MCF 10A (cell line): Measurements from ENCODE around the gene TMEM145. TPM values are rescaled to one million over a fixed set of nuclear protein-coding genes. Genes with fewer than 3 reads are reported as not detected.

Source experiments
- BruUV-seq: library from RNA; stranded (reverse); fragments of 400-500 nt; replicated peaks from 2 replicates; lab custom pipeline; 2021; lab: Mats Ljungman, UMichigan
- CTCF ChIA-PET: fragments of 300-600 bp; sonication (Branson Sonifier 250); formaldehyde crosslinking; extraction: SDS; loops from one replicate; lab custom pipeline; 2021; ENCODE audit warnings: antibody characterized with exemption, inconsistent platforms; lab: Yijun Ruan, JAX
- POLR2A ChIA-PET: fragments of 300-600, 350-650 bp; sonication (Branson Sonifier 250); formaldehyde crosslinking; extraction: SDS; loops from one replicate; lab custom pipeline; 2020; ENCODE audit warnings: antibody characterized with exemption, inconsistent platforms; lab: Yijun Ruan, JAX
- DNase-seq: peaks from one replicate; pipeline ENCODE4 v3.0.0-alpha.2; 2018; ENCODE audit not compliant: unreplicated experiment
- H3K27ac Mint-ChIP-seq: one replicate; pipeline ENCODE4 v1.8.0; 2022; ENCODE audit warnings: mild to moderate bottlenecking, low read depth, mixed read lengths; ENCODE audit not compliant: unreplicated experiment
- H3K27me3 Mint-ChIP-seq: one replicate; pipeline ENCODE4 v1.8.0; 2022; ENCODE audit warnings: mixed read lengths; ENCODE audit not compliant: insufficient read depth, unreplicated experiment
- H3K36me3 Mint-ChIP-seq: one replicate; pipeline ENCODE4 v1.8.0; 2022; ENCODE audit warnings: mild to moderate bottlenecking, moderate library complexity, mixed read lengths; ENCODE audit not compliant: insufficient read depth, unreplicated experiment
- H3K4me1 Mint-ChIP-seq: one replicate; pipeline ENCODE4 v1.8.0; 2022; ENCODE audit warnings: mixed read lengths; ENCODE audit not compliant: insufficient read depth, unreplicated experiment
- H3K4me3 Mint-ChIP-seq: one replicate; pipeline ENCODE4 v1.8.0; 2022; ENCODE audit warnings: mild to moderate bottlenecking, moderate library complexity, mixed read lengths; ENCODE audit not compliant: unreplicated experiment
- H3K9me3 Mint-ChIP-seq: one replicate; pipeline ENCODE4 v1.8.0; 2022; ENCODE audit warnings: mixed read lengths; ENCODE audit not compliant: unreplicated experiment
- intact Hi-C: fragments of 100-400 bp; cut with micrococcal nuclease; formaldehyde crosslinking; loops from 2 replicates; pipeline ENCODE4 v1.14.1; 2022
- total RNA-seq: library from RNA; stranded (reverse); gene quantifications from 2 replicates; pipeline ENCODE4 v1.2.3, GENCODE V29; 2022
- TF ChIP-seq, protein P1 (sequence below): fragments of 200-600 bp; IDR thresholded peaks from one replicate; pipeline ENCODE4 v1.8.0; 2022; ENCODE audit warnings: antibody characterized with exemption, mild to moderate bottlenecking; ENCODE audit not compliant: unreplicated experiment

TMEM145 gene
- total RNA-seq, 1 experiment from 2014 or later = not detected

DNA sequence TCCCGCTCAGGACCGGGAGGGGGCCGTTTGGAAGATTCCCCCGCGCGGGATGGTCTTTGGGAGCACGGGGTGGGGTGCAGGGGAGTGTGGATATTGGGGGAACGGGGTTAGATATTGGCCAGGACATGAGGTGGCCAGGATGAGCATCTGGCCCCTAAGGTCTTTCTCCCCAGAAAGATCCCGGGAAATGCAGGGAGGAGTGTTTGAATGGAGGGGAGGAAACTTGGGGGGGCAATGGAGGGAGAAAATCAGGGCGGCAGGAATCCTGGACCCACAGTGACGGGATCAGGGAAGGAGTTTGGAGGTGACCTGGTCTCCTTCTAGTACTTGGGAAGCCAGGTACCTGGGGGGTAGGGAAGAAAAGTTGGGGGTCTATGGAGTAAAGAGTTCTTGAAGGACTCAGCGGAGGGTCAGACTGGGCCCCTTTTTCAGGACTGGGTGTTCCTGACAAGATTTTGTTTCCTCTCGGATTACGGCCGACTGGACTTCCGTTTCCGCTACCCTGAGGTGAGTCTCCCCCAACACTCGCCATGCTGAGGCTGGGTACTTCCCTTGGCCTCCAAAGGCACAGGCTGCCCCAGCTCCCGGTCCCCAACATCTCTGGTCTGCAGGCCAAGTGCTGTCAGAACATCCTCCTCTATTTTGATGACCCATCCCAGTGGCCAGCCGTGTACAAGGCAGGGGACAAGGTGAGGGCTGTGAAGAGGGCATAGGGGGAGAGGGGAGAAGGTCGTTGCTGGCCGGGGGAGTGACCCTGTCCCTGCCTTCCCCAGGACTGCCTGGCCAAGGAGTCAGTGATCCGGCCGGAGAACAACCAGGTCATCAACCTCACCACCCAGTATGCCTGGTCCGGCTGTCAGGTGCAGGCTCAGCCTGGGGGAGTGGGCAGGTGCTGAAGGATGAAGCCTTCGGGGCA is 989 bp downstream of the TMEM145 start:
- H3K27me3 Mint-ChIP-seq = peaks cover 13% of the 10 kb centered on the region
- peak overlapping the region; percentile 66 for H3K4me3 Mint-ChIP-seq
- no peak for DNase-seq
- peaks cover 12% of the 10 kb centered on the region for H3K4me1 Mint-ChIP-seq
- no TSS peak for BruUV-seq
- TF ChIP-seq, protein P1, sequence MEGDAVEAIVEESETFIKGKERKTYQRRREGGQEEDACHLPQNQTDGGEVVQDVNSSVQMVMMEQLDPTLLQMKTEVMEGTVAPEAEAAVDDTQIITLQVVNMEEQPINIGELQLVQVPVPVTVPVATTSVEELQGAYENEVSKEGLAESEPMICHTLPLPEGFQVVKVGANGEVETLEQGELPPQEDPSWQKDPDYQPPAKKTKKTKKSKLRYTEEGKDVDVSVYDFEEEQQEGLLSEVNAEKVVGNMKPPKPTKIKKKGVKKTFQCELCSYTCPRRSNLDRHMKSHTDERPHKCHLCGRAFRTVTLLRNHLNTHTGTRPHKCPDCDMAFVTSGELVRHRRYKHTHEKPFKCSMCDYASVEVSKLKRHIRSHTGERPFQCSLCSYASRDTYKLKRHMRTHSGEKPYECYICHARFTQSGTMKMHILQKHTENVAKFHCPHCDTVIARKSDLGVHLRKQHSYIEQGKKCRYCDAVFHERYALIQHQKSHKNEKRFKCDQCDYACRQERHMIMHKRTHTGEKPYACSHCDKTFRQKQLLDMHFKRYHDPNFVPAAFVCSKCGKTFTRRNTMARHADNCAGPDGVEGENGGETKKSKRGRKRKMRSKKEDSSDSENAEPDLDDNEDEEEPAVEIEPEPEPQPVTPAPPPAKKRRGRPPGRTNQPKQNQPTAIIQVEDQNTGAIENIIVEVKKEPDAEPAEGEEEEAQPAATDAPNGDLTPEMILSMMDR = no peak
- no peak overlapping the region for H3K27ac Mint-ChIP-seq
- H3K9me3 Mint-ChIP-seq = no peaks in the 10 kb centered on the region
- ChIA-PET CTCF (interaction anchor here (0.6 to 1.1 kb wide), 2 partner anchors 8 to 68 kb away, joined by 3 to 4 read pairs; no protein-coding TSS in a partner anchor), POLR2A (interaction anchor here (0.8 kb wide), 2 partner anchors 10 to 12 kb away, joined by 3 to 6 read pairs; partner anchors contain the start of genes PAFAH1B3 and PRR19)
- peaks cover 6% of the 10 kb centered on the region for H3K36me3 Mint-ChIP-seq
- intact Hi-C loops = no loop called here

DNA sequence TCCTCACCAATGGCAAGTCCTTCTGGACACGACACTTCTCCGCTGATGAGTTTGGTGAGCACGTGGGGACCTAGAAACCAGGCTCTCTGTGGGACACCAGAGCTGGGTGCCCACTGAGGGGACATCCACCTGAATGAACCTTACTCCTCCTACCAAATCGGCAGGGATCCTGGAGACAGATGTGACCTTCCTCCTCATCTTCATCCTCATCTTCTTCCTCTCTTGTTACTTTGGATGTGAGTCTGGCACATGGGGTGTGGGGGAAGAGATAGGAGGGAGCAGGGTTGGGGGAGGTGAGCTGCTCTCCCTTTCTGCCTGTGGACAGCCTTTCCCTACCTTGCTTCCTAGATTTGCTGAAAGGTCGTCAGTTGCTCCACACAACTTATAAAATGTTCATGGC is 1.9 kb downstream of the TMEM145 start:
- Mint-ChIP-seq H3K27me3 (peaks cover 13% of the 10 kb centered on the region), H3K4me3 (no peak overlapping the region), H3K9me3 (no peaks in the 10 kb centered on the region), H3K4me1 (peaks cover 12% of the 10 kb centered on the region), H3K36me3 (peaks cover 6% of the 10 kb centered on the region), H3K27ac (no peak overlapping the region)
- no TSS peak for BruUV-seq
- ChIA-PET CTCF (interaction anchor here (0.6 to 1.9 kb wide), 3 partner anchors 19 to 283 kb away, joined by 3 to 5 read pairs (median 5); no protein-coding TSS in a partner anchor), POLR2A (no interaction called here)
- DNase-seq = no peak
- intact Hi-C loops = no loop called here
- TF ChIP-seq, protein P1 = no peak

DNA sequence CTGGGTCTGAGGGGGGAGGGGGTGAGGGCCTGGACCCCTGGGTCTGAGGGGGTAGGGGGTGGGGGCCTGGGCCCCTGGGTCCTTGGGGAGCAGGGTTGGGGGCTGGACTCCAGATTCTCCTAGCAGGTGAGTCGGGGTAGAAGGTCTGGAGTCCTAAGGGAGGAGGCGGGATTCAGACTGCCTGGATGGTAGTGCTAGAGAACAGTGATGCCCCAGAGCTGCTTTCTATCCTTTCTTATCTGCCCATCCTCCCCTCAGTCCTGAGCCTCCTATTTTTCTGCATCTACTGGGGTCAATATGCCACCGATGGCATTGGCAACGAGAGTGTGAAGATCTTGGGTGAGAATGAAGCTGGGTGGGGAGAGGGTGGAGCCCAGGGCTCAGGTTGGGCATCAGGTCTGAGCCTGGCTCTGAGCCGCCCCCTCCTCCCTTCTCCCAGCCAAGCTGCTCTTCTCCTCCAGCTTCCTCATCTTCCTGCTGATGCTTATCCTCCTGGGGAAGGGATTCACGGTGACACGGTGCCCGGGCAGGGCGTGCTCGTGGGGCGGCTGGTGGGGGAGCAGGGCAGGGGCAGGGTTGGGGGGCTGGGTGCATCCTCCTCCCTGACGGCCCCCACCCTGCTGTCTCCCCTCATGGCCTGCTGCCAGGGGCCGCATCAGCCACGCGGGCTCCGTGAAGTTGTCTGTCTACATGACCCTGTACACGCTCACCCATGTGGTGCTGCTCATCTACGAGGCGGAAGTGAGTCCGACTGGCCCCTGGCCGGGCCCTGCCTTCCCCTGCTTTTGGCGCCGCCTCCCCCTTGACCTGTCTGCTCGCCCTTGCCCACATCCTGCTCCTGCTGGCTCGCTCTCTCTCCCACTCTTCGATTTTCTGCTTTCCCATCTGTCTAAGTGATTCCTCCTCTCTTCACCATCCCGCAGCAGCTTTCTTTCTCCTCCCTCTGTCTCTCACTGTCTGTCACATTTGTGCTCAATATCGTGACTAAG is 3.4 kb downstream of the TMEM145 start:
- DNase-seq = no peak
- Mint-ChIP-seq H3K9me3 (no peaks in the 10 kb centered on the region), H3K36me3 (peaks cover 6% of the 10 kb centered on the region), H3K4me1 (peaks cover 12% of the 10 kb centered on the region), H3K4me3 (peak overlapping the region; percentile 6), H3K27ac (no peak overlapping the region), H3K27me3 (peaks cover 13% of the 10 kb centered on the region)
- TF ChIP-seq, protein P1 = no peak
- ChIA-PET POLR2A (no interaction called here), CTCF (interaction anchor here (0.5 to 1.9 kb wide), 4 partner anchors 20 to 191 kb away, joined by 3 to 5 read pairs (median 3); no protein-coding TSS in a partner anchor)
- no TSS peak for BruUV-seq
- intact Hi-C loops = no loop called here
